Breast epithelium (tissue), 4 donors: ENCODE data around the gene ZNF516. TPM values are rescaled to one million over a fixed set of nuclear protein-coding genes. Genes with fewer than 3 reads are reported as not detected.

Experiments used
- DNase-seq, 2 donors: peaks; one replicate each; pipeline ENCODE4 v3.0.0-alpha.2; 2019; ENCODE audit warnings: low spot score in 2 of 2
- H3K27ac ChIP-seq, 2 donors: fragments of 200-600 bp; sonication (generic) in 1 of 2; one replicate each; pipeline ENCODE4 v1.5.1; 2016 to 2019; ENCODE audit warnings: mild to moderate bottlenecking in 1 of 2
- H3K27me3 ChIP-seq, 2 donors: fragments of 200-600 bp; sonication (generic) in 1 of 2; one replicate each; pipeline versions ENCODE4 v1.5.1 to v1.6.0; 2017 to 2019; ENCODE audit warnings: control low read depth in 1 of 2, mild to moderate bottlenecking in 1 of 2
- H3K36me3 ChIP-seq: fragments of 200-600 bp; one replicate; pipeline ENCODE4 v1.5.1; 2019
- H3K4me1 ChIP-seq, 2 donors: fragments of 200-600 bp; sonication (generic); one replicate each; pipeline ENCODE4 v1.5.1; 2016 to 2019; ENCODE audit warnings: control low read depth in 1 of 2
- H3K4me3 ChIP-seq, 3 donors: fragments of 200-600 bp; sonication (generic); 1 replicate in 2 of 3; 2 replicates in 1 of 3; pipeline ENCODE4 v1.5.1; 2016 to 2019; ENCODE audit warnings: mild to moderate bottlenecking in 3 of 3, moderate library complexity in 2 of 3
- H3K9me3 ChIP-seq, 2 donors: fragments of 200-600 bp; sonication (generic) in 1 of 2; one replicate each; pipeline ENCODE4 v1.5.1; 2016 to 2019; ENCODE audit warnings: control low read depth in 1 of 2
- POLR2A ChIP-seq: fragments of 450-650 bp; IDR thresholded peaks from one replicate; pipeline ENCODE4 v1.6.1; 2016; ENCODE audit warnings: antibody characterized with exemption, mild to moderate bottlenecking, moderate library complexity
- POLR2AphosphoS5 ChIP-seq, 3 donors: sonication (generic); formaldehyde crosslinking; IDR thresholded peaks; one replicate each; pipeline ENCODE4 v1.6.1; 2017; ENCODE audit warnings: antibody characterized with exemption in 3 of 3
- intact Hi-C: fragments of 100-400 bp; cut with DNase I; formaldehyde crosslinking; loops from one replicate; pipeline ENCODE4 v1.15.1; 2023; ENCODE audit warnings: low total_unique reads
- total RNA-seq, 3 donors: library from RNA; depleted of rRNA; stranded (reverse); fragments of >200 nt; gene quantifications; one replicate each; pipeline ENCODE4 v1.1.0, GENCODE V29; 2016
- TF ChIP-seq, protein P1 (sequence below), 3 donors: fragments of 450-650 bp; IDR thresholded peaks; one replicate each; pipeline ENCODE4 v1.5.1; 2016 to 2017; ENCODE audit warnings: antibody characterized with exemption in 3 of 3, mild to moderate bottlenecking in 3 of 3, moderate library complexity in 3 of 3

The ZNF516 gene
- total RNA-seq, 3 donors from 2014 or later = 12.0 to 33.4 (median 24.0) TPM

DNA sequence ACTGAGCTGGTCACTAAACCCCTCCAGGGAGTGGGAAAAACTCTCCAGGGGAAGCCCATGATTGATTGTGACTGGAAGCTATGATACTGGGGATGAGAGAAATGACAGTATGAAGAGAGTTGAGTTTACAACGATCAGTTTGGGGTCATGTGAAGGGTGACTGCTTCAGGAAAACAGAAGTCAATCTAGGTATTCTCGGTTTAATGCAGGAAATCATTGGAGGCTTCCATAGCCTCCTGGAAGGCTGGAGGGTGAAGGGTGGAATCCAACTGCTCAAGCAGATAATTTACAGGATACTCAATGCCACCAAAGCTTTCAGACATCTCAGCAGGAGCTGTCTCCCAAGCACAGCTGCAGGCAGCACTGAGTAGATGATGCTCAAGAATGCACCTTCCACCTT, 154.6 kb downstream of the ZNF516 start:
- H3K4me3 ChIP-seq = no peak overlapping the region
- no peak for DNase-seq
- H3K27ac ChIP-seq = no peak overlapping the region
- H3K27me3 ChIP-seq = no peaks in the 10 kb centered on the region
- H3K4me1 ChIP-seq = no peaks in the 10 kb centered on the region
- no peak for TF ChIP-seq POLR2A
- TF ChIP-seq, protein P1, sequence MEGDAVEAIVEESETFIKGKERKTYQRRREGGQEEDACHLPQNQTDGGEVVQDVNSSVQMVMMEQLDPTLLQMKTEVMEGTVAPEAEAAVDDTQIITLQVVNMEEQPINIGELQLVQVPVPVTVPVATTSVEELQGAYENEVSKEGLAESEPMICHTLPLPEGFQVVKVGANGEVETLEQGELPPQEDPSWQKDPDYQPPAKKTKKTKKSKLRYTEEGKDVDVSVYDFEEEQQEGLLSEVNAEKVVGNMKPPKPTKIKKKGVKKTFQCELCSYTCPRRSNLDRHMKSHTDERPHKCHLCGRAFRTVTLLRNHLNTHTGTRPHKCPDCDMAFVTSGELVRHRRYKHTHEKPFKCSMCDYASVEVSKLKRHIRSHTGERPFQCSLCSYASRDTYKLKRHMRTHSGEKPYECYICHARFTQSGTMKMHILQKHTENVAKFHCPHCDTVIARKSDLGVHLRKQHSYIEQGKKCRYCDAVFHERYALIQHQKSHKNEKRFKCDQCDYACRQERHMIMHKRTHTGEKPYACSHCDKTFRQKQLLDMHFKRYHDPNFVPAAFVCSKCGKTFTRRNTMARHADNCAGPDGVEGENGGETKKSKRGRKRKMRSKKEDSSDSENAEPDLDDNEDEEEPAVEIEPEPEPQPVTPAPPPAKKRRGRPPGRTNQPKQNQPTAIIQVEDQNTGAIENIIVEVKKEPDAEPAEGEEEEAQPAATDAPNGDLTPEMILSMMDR (IDR thresholded peaks at IDR 0.05) = no peak
- no peak for TF ChIP-seq POLR2AphosphoS5 (IDR thresholded peaks at IDR 0.05)
- no peaks in the 10 kb centered on the region for H3K36me3 ChIP-seq
- intact Hi-C loops = no loop called here
- peaks cover 0 to 16% of the 10 kb centered on the region in 2 donors for H3K9me3 ChIP-seq

DNA sequence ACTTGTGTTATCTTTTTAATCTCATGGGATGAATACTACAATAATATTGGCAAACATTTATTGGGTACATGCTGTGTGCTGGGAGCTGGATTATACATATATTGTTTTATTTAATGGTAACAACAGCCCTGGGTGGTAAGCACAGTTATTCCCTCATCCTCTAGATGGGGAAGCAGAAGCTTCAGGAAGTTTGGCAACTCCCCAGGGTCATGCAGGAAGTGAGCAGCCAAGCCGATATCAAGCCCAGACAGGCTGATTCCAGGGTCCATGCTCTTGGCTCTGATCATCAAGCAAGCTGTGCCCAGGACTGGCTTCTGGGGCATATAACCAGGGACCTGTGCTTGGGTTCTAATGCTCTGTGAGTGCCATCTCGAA, 155.8 kb downstream of the ZNF516 start:
- no peak for DNase-seq
- no peak overlapping the region for H3K27ac ChIP-seq
- H3K27me3 ChIP-seq = no peaks in the 10 kb centered on the region
- H3K9me3 ChIP-seq = peaks cover 0 to 16% of the 10 kb centered on the region in 2 donors
- H3K4me3 ChIP-seq = no peak overlapping the region
- H3K4me1 ChIP-seq = no peaks in the 10 kb centered on the region
- intact Hi-C loops = no loop called here
- no peaks in the 10 kb centered on the region for H3K36me3 ChIP-seq
- TF ChIP-seq, protein P1 (IDR thresholded peaks at IDR 0.05) = no peak
- no peak for TF ChIP-seq POLR2A
- TF ChIP-seq POLR2AphosphoS5 (IDR thresholded peaks at IDR 0.05) = no peak

DNA sequence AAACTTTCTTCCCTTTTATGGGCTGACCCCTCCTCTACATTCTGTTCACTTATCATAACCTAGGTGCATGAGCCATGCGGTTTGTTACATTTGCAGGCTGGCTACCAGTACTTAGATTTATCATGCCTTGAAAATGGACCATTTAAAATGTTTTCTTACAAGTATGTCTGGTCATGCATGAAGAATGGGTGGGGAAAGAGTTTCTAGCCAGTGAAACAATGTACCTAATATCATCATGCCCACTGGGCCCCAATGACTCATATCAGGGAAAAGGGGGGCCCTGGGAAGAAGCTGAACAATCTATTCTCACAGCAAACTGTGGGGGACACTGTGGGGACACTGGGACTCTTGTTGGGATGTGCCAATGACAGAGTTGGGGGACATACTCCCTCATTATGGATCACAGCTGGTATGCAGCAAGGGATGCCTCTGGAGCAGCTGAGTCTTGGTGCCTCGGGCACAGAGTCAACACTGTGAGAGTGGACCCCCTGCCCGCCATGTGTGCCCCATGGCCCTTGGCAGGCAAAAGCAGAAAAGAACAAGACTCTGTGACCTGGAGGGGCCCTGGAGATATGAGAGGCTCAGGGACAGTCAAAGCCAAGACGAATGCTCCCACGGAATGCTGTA, 156.3 kb downstream of the ZNF516 start:
- H3K4me3 ChIP-seq = no peak overlapping the region
- no peak for DNase-seq
- no peaks in the 10 kb centered on the region for H3K27me3 ChIP-seq
- H3K36me3 ChIP-seq = no peaks in the 10 kb centered on the region
- TF ChIP-seq POLR2A (no peak), POLR2AphosphoS5 (IDR thresholded peaks at IDR 0.05) (no peak)
- TF ChIP-seq, protein P1 (IDR thresholded peaks at IDR 0.05) = no peak
- peaks cover 0 to 16% of the 10 kb centered on the region in 2 donors for H3K9me3 ChIP-seq
- no peaks in the 10 kb centered on the region for H3K4me1 ChIP-seq
- no peak overlapping the region for H3K27ac ChIP-seq
- intact Hi-C loops = no loop called here

DNA sequence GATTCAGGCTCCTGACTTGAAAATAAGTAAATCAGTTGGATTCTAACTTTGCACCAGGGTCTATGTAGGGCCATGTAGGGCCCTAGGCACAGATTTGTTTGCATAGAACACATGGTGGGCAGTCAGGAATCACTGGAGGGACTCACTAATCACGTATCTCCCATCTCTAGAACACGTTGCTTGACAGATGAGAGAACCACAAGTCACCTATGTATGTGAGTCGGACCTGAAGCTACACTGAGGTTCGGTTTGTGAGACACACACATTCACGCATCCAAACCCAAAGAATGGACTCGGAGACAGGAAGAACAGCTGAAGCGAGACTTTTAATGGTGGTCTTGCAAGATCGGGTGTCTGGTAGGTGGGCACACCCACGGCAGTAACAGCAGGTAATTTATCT, 157.0 kb downstream of the ZNF516 start:
- H3K4me3 ChIP-seq = no peak overlapping the region
- no peak for DNase-seq
- no peak for TF ChIP-seq POLR2A
- no peak for TF ChIP-seq POLR2AphosphoS5 (IDR thresholded peaks at IDR 0.05)

DNA sequence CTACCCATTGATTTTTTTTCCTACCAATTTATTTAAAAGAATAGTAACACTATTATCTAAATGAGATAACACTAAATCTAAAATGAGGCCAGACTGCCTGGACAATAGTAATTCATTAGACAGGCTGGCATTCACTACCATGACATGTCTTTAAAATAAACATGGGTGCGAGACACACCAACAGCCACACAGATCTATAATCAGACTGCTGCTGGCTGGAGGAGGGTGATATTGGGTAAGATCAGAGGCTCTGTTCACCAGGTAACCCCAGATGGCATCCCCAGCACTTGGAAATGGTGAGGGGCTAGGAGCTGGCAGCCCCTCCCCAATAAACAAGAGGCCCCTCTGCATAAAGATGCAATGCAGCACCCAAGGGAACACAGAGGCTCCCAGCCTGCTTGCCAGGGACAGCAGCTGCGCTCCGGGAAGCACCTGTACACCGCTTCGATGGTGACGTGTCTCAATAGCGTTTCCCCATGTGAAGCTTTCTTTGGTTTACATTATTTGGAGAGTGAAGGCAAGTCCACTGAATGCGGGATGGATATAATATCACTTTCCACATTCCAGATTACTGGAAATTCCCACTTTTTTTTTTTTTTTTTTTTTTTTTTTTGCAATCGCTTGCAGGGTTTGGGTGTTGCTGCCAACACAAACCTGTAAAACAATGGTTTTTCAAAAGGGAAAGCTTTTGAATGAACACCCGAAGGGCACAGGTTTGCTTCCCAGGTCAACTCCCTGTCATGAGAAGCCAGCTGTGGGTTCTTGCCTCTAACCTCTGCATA, 159.0 kb downstream of the ZNF516 start:
- DNase-seq = no peak
- TF ChIP-seq POLR2A (no peak), POLR2AphosphoS5 (IDR thresholded peaks at IDR 0.05) (no peak)
- TF ChIP-seq, protein P1 (IDR thresholded peaks at IDR 0.05) = no peak
- Histone ChIP-seq H3K36me3 (no peaks in the 10 kb centered on the region), H3K27me3 (no peaks in the 10 kb centered on the region), H3K4me1 (no peaks in the 10 kb centered on the region), H3K27ac (no peak overlapping the region), H3K9me3 (peaks cover 0 to 15% of the 10 kb centered on the region in 2 donors), H3K4me3 (no peak overlapping the region)
- intact Hi-C loops = no loop called here

More for the DNA sequence above, 157.0 kb downstream of the ZNF516 start:
- intact Hi-C loops = no loop called here
- Histone ChIP-seq H3K27ac (no peak overlapping the region), H3K36me3 (no peaks in the 10 kb centered on the region), H3K27me3 (no peaks in the 10 kb centered on the region), H3K9me3 (peaks cover 0 to 16% of the 10 kb centered on the region in 2 donors), H3K4me1 (no peaks in the 10 kb centered on the region)
